ENCODE data around the gene TCTN2. TPM values are rescaled to one million over a fixed set of nuclear protein-coding genes. Genes with fewer than 3 reads are reported as not detected.

Gene TCTN2
- total RNA-seq, 1 experiment from 2014 or later: 7.3 TPM

DNA sequence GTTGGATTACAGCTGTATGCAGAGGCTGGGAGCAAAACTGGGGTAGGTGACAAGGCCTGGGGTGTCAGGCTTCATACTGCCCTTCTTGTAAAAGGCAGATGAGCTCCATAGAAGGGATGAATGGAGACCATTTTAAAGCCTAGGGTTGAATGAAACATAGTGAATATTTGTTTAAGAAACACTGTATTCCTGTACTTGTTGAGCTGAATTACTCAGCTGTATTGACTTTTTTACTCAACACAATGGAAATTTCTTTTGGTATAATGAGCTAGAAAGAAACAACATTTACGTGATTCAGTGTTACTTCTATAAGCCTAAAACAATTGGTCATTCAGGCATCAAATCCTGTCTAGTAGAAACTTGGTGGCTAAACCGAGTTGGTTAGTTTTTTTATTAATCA, 55.3 kb downstream of the TCTN2 start:
- POLR2A ChIA-PET: interaction anchor here (0.5 kb wide), 1 partner anchor 240 kb away, joined by 3 read pairs; no protein-coding TSS in a partner anchor
- H3K4me1 Mint-ChIP-seq (ENCODE audit: low read depth, unreplicated experiment): no peaks in the 10 kb centered on the region

DNA sequence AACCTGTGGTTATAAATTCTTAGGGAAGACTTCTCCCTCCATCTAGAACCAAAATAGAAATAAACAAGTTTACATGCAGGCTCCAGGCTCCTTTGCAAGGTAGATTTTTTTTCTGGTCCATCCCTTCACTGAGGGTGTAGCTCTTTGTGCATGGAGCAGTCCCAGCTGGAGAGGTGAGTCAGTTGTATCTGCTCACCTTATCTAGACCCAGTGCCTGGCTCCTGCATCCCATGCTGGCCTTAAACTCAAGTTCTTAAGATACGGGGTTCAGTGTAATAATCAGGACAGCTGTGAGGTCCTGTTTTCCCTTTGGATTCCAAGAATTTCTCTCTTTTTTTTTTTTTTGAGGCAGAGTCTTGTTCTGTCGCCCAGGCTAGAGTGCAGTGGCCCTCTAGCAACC, 56.0 kb downstream of the TCTN2 start:
- no peak overlapping the region for H3K4me3 ChIP-seq (ENCODE audit: low read depth, low read length)
- no peaks in the 10 kb centered on the region for H3K4me1 ChIP-seq
- POLR2A ChIA-PET: no interaction called here
- H3K36me3 ChIP-seq (ENCODE audit: control insufficient read depth, insufficient read depth, low read length): no peaks in the 10 kb centered on the region; the same call in 1 of the 2 replicates
- intact Hi-C loops (cut with micrococcal nuclease; ENCODE audit: unreplicated experiment): no loop called here
- no peak overlapping the region for H3K4me3 Mint-ChIP-seq (ENCODE audit: unreplicated experiment)
- no peaks in the 10 kb centered on the region for H3K9me3 Mint-ChIP-seq (ENCODE audit: unreplicated experiment)
- H3K27ac Mint-ChIP-seq (ENCODE audit: unreplicated experiment): no peak overlapping the region
- CTCF ChIA-PET: no interaction called here
- no TSS peak for BruUV-seq (replicated peaks)
- peaks cover 40% of the 10 kb centered on the region for H3K36me3 Mint-ChIP-seq (ENCODE audit: insufficient read depth, unreplicated experiment)
- H3K9me3 ChIP-seq: no peaks in the 10 kb centered on the region
- H3K4me1 Mint-ChIP-seq (ENCODE audit: low read depth, unreplicated experiment): no peaks in the 10 kb centered on the region
- H3K27me3 ChIP-seq (replicated peaks; ENCODE audit: control insufficient read depth, insufficient read depth, low read length): no peaks in the 10 kb centered on the region
- H3K27me3 Mint-ChIP-seq (ENCODE audit: insufficient read depth, unreplicated experiment): no peaks in the 10 kb centered on the region
- no peak for DNase-seq
- TF ChIP-seq, protein P1, sequence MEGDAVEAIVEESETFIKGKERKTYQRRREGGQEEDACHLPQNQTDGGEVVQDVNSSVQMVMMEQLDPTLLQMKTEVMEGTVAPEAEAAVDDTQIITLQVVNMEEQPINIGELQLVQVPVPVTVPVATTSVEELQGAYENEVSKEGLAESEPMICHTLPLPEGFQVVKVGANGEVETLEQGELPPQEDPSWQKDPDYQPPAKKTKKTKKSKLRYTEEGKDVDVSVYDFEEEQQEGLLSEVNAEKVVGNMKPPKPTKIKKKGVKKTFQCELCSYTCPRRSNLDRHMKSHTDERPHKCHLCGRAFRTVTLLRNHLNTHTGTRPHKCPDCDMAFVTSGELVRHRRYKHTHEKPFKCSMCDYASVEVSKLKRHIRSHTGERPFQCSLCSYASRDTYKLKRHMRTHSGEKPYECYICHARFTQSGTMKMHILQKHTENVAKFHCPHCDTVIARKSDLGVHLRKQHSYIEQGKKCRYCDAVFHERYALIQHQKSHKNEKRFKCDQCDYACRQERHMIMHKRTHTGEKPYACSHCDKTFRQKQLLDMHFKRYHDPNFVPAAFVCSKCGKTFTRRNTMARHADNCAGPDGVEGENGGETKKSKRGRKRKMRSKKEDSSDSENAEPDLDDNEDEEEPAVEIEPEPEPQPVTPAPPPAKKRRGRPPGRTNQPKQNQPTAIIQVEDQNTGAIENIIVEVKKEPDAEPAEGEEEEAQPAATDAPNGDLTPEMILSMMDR (IDR thresholded peaks at IDR 0.05; ENCODE audit: insufficient read depth in 1 of 2, low read depth in 1 of 2, low read length in 1 of 2, severe bottlenecking in 1 of 2, unreplicated experiment in 1 of 2): no peak

More for the DNA sequence above, 55.3 kb downstream of the TCTN2 start:
- H3K9me3 Mint-ChIP-seq (ENCODE audit: unreplicated experiment): no peaks in the 10 kb centered on the region
- no peaks in the 10 kb centered on the region for H3K27me3 Mint-ChIP-seq (ENCODE audit: insufficient read depth, unreplicated experiment)
- TF ChIP-seq, protein P1 (IDR thresholded peaks at IDR 0.05; ENCODE audit: insufficient read depth in 1 of 2, low read depth in 1 of 2, low read length in 1 of 2, severe bottlenecking in 1 of 2, unreplicated experiment in 1 of 2): no peak
- Histone ChIP-seq H3K36me3 (ENCODE audit: control insufficient read depth, insufficient read depth, low read length) (no peaks in the 10 kb centered on the region; the same call in 1 of the 2 replicates), H3K4me3 (ENCODE audit: low read depth, low read length) (no peak overlapping the region), H3K27me3 (replicated peaks; ENCODE audit: control insufficient read depth, insufficient read depth, low read length) (no peaks in the 10 kb centered on the region), H3K9me3 (no peaks in the 10 kb centered on the region), H3K4me1 (no peaks in the 10 kb centered on the region)
- intact Hi-C loops (cut with micrococcal nuclease; ENCODE audit: unreplicated experiment): no loop called here
- H3K36me3 Mint-ChIP-seq (ENCODE audit: insufficient read depth, unreplicated experiment): peaks cover 40% of the 10 kb centered on the region
- BruUV-seq (replicated peaks): no TSS peak
- CTCF ChIA-PET: no interaction called here
- DNase-seq: no peak
- H3K27ac Mint-ChIP-seq (ENCODE audit: unreplicated experiment): no peak overlapping the region
- no peak overlapping the region for H3K4me3 Mint-ChIP-seq (ENCODE audit: unreplicated experiment)

DNA sequence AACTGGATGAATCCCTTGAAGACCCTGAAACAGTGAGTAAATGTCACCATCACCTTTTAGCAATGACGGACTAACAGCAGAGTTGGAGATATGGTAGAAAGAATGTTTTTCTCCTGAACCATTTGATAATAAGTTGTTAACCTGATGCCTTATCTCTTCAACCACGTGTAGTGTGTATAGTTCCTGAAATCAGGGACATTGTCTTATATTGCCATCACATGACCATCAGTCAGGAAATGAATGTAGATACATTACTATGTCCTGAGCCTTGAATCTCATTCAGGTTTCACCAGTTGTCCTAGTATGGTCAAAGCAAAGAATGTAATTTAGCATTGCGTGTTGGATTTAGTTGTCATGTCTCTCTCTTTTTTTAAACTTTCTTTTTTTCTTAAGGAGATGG, 57.0 kb downstream of the TCTN2 start:
- H3K27ac Mint-ChIP-seq (ENCODE audit: unreplicated experiment): no peak overlapping the region
- intact Hi-C loops (cut with micrococcal nuclease; ENCODE audit: unreplicated experiment): no loop called here
- no peaks in the 10 kb centered on the region for H3K4me1 Mint-ChIP-seq (ENCODE audit: low read depth, unreplicated experiment)
- peaks cover 40% of the 10 kb centered on the region for H3K36me3 Mint-ChIP-seq (ENCODE audit: insufficient read depth, unreplicated experiment)
- Histone ChIP-seq H3K36me3 (ENCODE audit: control insufficient read depth, insufficient read depth, low read length) (no peaks in the 10 kb centered on the region), H3K27me3 (replicated peaks; ENCODE audit: control insufficient read depth, insufficient read depth, low read length) (no peaks in the 10 kb centered on the region), H3K4me1 (no peaks in the 10 kb centered on the region), H3K9me3 (no peaks in the 10 kb centered on the region), H3K4me3 (ENCODE audit: low read depth, low read length) (no peak overlapping the region)
- TF ChIP-seq, protein P1 (IDR thresholded peaks at IDR 0.05; ENCODE audit: insufficient read depth in 1 of 2, low read depth in 1 of 2, low read length in 1 of 2, severe bottlenecking in 1 of 2, unreplicated experiment in 1 of 2): no peak
- POLR2A ChIA-PET: no interaction called here
- CTCF ChIA-PET: no interaction called here
- no peak for DNase-seq
- H3K27me3 Mint-ChIP-seq (ENCODE audit: insufficient read depth, unreplicated experiment): no peaks in the 10 kb centered on the region
- BruUV-seq (replicated peaks): no TSS peak
- no peak overlapping the region for H3K4me3 Mint-ChIP-seq (ENCODE audit: unreplicated experiment)
- H3K9me3 Mint-ChIP-seq (ENCODE audit: unreplicated experiment): no peaks in the 10 kb centered on the region
